Smooth muscle cell (in vitro differentiated cells): Measurements from ENCODE around the gene MVB12B. TPM values are rescaled to one million over a fixed set of nuclear protein-coding genes. Genes with fewer than 3 reads are reported as not detected.

ENCODE experiments used
- DNase-seq: peaks from one replicate; lab custom pipeline; 2025; ENCODE audit not compliant: unreplicated experiment; lab: John Stamatoyannopoulos, UW
- H2AFZ ChIP-seq: fragments of 200-600 bp; sonication (generic); 2 replicates; pipeline ENCODE4 v1.6.0; 2016; ENCODE audit warnings: antibody characterized with exemption, low read depth, mild to moderate bottlenecking
- H3F3A ChIP-seq: fragments of 200-600 bp; sonication (generic); 2 replicates; pipeline ENCODE4 v1.6.0; 2017; ENCODE audit warnings: antibody characterized with exemption, low read depth
- H3K27ac ChIP-seq: fragments of 200-600 bp; sonication (generic); 2 replicates; pipeline ENCODE4 v1.5.1; 2016; ENCODE audit warnings: low read depth, mild to moderate bottlenecking
- H3K27me3 ChIP-seq: fragments of 200-600 bp; sonication (generic); 2 replicates; pipeline ENCODE4 v1.6.1; 2016; ENCODE audit warnings: low read depth, mild to moderate bottlenecking
- H3K36me3 ChIP-seq: fragments of 200-600 bp; sonication (generic); 2 replicates; pipeline ENCODE4 v1.5.1; 2016; ENCODE audit warnings: low read depth
- H3K4me1 ChIP-seq: fragments of 200-600 bp; sonication (generic); 2 replicates; pipeline ENCODE4 v1.5.1; 2016; ENCODE audit warnings: low read depth
- H3K4me2 ChIP-seq: fragments of 200-600 bp; sonication (generic); 2 replicates; pipeline ENCODE4 v1.6.0; 2016; ENCODE audit warnings: mild to moderate bottlenecking
- H3K4me3 ChIP-seq: fragments of 200-600 bp; sonication (generic); 2 replicates; pipeline ENCODE4 v1.5.1; 2016; ENCODE audit warnings: mild to moderate bottlenecking
- H3K79me2 ChIP-seq: fragments of 200-600 bp; sonication (generic); 2 replicates; pipeline ENCODE4 v1.6.0; 2016; ENCODE audit warnings: low read depth, mild to moderate bottlenecking
- H3K9ac ChIP-seq: fragments of 200-600 bp; sonication (generic); 2 replicates; pipeline ENCODE4 v1.6.0; 2016; ENCODE audit warnings: low read depth
- H3K9me3 ChIP-seq: fragments of 200-600 bp; sonication (generic); replicated peaks from 2 replicates; pipeline ENCODE4 v1.5.1; 2016; ENCODE audit warnings: low read depth
- H4K20me1 ChIP-seq: fragments of 200-600 bp; sonication (generic); 2 replicates; pipeline ENCODE4 v1.6.0; 2016; ENCODE audit warnings: low read depth
- WGBS: methylation state at CpG from one replicate; pipeline ENCODE4 v1.1.7; 2016; ENCODE audit warnings: low lambda C conversion rate; 5-methylcytosine and 5-hydroxymethylcytosine counted together
- polyA plus RNA-seq: library from polyadenylated mRNA; unstranded; fragments of >200 nt; fragmentation: Nextera tagmentation; extraction: Ambion mirVana; gene quantifications from 2 replicates; pipeline ENCODE4 v1.2.1, GENCODE V29; 2016
- total RNA-seq: library from RNA; depleted of rRNA; stranded (reverse); fragments of >200 nt; gene quantifications from 2 replicates; pipeline ENCODE4 v1.2.3, GENCODE V29; 2014
- TF ChIP-seq, protein P1 (sequence below): fragments of 200-600 bp; sonication (generic); IDR thresholded peaks from 2 replicates; pipeline ENCODE4 v1.5.1; 2017; ENCODE audit warnings: borderline replicate concordance, mild to moderate bottlenecking, antibody characterized with exemption; ENCODE audit not compliant: insufficient read depth, poor library complexity, severe bottlenecking

The MVB12B gene
- total and polyA plus RNA-seq, 2 experiments from 2014 or later = 4.3 to 5.4 TPM

DNA sequence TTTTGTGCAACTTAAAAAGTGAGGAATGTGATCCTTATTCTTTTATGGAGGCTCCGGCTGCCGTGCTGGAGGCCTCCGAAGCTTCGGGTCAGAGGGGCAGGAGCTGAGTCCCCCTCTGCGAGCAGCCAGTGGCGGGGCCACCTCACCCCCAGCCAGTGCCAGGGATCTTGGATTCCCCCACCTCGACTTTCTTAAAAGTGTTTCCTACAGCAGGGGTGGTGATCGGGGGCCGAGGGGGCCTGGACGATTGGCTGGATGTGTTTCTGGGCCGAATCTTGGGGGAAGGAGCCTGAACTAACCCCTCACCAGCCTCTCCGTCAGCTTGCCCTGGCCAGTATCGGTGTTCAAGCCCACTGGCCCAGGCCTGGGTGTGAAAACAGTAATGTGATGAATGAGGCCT lies 194.9 kb downstream of the MVB12B start:
- H3F3A ChIP-seq = peaks cover 5% of the 10 kb centered on the region
- H3K9me3 ChIP-seq = no peaks in the 10 kb centered on the region
- peak overlapping the region; percentile 69 for H3K4me2 ChIP-seq
- H3K27me3 ChIP-seq = peaks cover 11% of the 10 kb centered on the region
- H4K20me1 ChIP-seq = no peaks in the 10 kb centered on the region
- no peak overlapping the region for H3K9ac ChIP-seq
- TF ChIP-seq, protein P1, sequence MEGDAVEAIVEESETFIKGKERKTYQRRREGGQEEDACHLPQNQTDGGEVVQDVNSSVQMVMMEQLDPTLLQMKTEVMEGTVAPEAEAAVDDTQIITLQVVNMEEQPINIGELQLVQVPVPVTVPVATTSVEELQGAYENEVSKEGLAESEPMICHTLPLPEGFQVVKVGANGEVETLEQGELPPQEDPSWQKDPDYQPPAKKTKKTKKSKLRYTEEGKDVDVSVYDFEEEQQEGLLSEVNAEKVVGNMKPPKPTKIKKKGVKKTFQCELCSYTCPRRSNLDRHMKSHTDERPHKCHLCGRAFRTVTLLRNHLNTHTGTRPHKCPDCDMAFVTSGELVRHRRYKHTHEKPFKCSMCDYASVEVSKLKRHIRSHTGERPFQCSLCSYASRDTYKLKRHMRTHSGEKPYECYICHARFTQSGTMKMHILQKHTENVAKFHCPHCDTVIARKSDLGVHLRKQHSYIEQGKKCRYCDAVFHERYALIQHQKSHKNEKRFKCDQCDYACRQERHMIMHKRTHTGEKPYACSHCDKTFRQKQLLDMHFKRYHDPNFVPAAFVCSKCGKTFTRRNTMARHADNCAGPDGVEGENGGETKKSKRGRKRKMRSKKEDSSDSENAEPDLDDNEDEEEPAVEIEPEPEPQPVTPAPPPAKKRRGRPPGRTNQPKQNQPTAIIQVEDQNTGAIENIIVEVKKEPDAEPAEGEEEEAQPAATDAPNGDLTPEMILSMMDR = no peak
- no peaks in the 10 kb centered on the region for H3K79me2 ChIP-seq
- no peak overlapping the region for H3K27ac ChIP-seq
- no peak overlapping the region for H2AFZ ChIP-seq
- DNase-seq = no peak
- 92% methylated on average over 13 of the region's 13 CpGs for WGBS
- no peaks in the 10 kb centered on the region for H3K36me3 ChIP-seq
- H3K4me3 ChIP-seq = no peak overlapping the region
- peaks cover 32% of the 10 kb centered on the region for H3K4me1 ChIP-seq

DNA sequence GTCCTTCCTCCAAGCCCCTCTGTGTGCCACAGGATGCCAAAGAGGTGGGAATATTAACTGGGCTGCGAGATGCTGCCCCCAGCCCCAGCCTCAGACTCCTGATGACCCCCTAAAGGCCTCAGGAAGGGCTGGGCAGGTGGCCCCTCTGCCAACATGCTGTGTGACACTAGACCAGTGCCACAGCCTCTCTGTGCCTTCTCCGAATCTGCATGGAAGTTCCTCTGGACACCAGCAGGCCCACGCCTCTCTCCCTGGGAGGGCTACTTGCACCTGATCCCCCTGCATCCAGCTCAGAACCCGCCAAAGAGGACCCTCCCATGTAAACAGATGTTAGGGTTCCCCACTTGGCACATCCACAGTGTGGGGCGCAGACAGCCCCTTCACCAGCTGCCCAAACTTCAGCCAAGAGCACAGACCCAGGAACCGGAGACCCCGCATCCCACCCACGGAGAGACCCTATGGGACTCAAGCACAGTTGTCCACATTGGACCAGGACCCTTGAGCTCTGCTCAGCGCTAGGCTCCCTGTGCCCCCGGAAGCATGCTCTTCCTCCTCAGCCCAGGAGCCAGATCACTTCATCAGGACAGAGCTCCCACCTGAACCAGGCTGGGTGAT lies 195.5 kb downstream of the MVB12B start:
- H3K27ac ChIP-seq = no peak overlapping the region
- H3K36me3 ChIP-seq = no peaks in the 10 kb centered on the region
- H3K27me3 ChIP-seq = peaks cover 11% of the 10 kb centered on the region
- H3K9ac ChIP-seq = no peak overlapping the region
- no peak overlapping the region for H2AFZ ChIP-seq
- H3K4me2 ChIP-seq = no peak overlapping the region
- TF ChIP-seq, protein P1 = no peak
- DNase-seq = no peak
- H3F3A ChIP-seq = peaks cover under 1% of the 10 kb centered on the region
- no peak overlapping the region for H3K4me3 ChIP-seq
- peaks cover 27% of the 10 kb centered on the region for H3K4me1 ChIP-seq
- WGBS = 93% methylated on average over 10 of the region's 10 CpGs
- no peaks in the 10 kb centered on the region for H4K20me1 ChIP-seq
- H3K9me3 ChIP-seq = no peaks in the 10 kb centered on the region
- no peaks in the 10 kb centered on the region for H3K79me2 ChIP-seq

DNA sequence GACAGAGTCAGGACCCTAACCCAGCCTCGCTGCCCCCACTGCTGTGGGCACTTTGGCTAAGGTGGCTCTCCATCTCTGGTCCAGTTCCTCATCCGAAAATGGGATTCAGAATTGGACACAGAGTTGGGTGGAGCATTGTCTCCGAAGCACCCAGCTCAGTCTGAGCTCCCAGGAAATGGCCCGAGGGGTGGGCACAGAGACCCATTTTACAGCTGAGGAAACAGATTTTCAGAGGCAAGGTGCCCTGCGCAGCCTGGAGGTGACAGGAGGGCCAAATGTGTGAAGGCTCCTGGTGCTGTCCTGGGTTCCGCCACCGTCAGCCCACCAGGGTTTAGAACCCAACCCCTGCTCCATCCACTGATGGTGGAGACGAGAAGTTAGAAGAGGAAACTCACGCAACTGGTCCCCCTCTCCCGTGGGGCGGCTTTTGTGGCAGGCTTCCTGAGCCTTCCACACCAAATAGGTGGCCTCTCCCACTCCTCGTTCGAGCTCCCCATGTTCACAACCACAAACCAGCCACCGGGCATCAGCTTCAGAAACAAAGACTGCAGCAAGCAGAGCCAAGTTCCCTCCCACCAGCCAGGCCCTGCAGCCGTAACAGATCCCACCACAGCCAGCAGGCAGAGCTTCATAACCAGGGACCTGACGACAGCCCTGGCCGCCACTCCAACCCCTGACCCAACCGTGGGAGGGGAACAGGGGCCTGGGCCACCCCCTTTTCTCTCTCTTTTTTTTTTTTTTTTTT lies 196.2 kb downstream of the MVB12B start:
- no peak overlapping the region for H3K4me3 ChIP-seq
- H2AFZ ChIP-seq = no peak overlapping the region
- H3F3A ChIP-seq = no peaks in the 10 kb centered on the region
- no peak for DNase-seq
- 77% methylated on average over 18 of the region's 18 CpGs for WGBS
- no peaks in the 10 kb centered on the region for H3K36me3 ChIP-seq
- H3K79me2 ChIP-seq = no peaks in the 10 kb centered on the region
- TF ChIP-seq, protein P1 = no peak
- H3K9me3 ChIP-seq = no peaks in the 10 kb centered on the region
- no peak overlapping the region for H3K27ac ChIP-seq
- peaks cover 11% of the 10 kb centered on the region for H3K27me3 ChIP-seq
- no peak overlapping the region for H3K4me2 ChIP-seq
- H3K4me1 ChIP-seq = peaks cover 24% of the 10 kb centered on the region
- H4K20me1 ChIP-seq = no peaks in the 10 kb centered on the region
- H3K9ac ChIP-seq = no peak overlapping the region
